Sigmoid colon (tissue), 7 donors: ENCODE data around the gene TDRD9. TPM values are rescaled to one million over a fixed set of nuclear protein-coding genes. Genes with fewer than 3 reads are reported as not detected.

Source experiments
- DNase-seq: peaks from one replicate; pipeline ENCODE4 v3.0.0-alpha.2; 2019
- H3K27ac ChIP-seq, 4 donors: fragments of 200-600 bp; sonication (generic); one replicate each; pipeline ENCODE4 v1.5.1; 2016 to 2019; ENCODE audit warnings: mild to moderate bottlenecking in 1 of 4
- H3K27me3 ChIP-seq, 3 donors: fragments of 200-600 bp; sonication (generic); one replicate each; pipeline ENCODE4 v1.5.1; 2019; ENCODE audit warnings: mild to moderate bottlenecking in 1 of 3
- H3K36me3 ChIP-seq, 4 donors: fragments of 200-600 bp; sonication (generic); one replicate each; pipeline ENCODE4 v1.5.1; 2016 to 2019
- H3K4me1 ChIP-seq, 4 donors: fragments of 200-600 bp; sonication (generic); one replicate each; pipeline ENCODE4 v1.5.1; 2017 to 2019
- H3K4me3 ChIP-seq, 4 donors: fragments of 200-600 bp; sonication (generic); one replicate each; pipeline ENCODE4 v1.5.1; 2017 to 2019; ENCODE audit warnings: mild to moderate bottlenecking in 2 of 4, moderate library complexity in 1 of 4
- H3K9me3 ChIP-seq, 4 donors: fragments of 200-600 bp in 3 of 4; sonication (generic) in 3 of 4; one replicate each; pipeline versions ENCODE4 v1.5.1 to v1.6.1; 2013 to 2019
- CTCF ChIP-seq, 4 experiments: fragments of 450-650 bp in 3 of 4; fragments of 200-600 bp in 1 of 4; IDR thresholded peaks; one replicate each; pipeline ENCODE4 v1.5.1; 2016 to 2019; ENCODE audit warnings: antibody characterized with exemption in 4 of 4, mild to moderate bottlenecking in 3 of 4, moderate library complexity in 2 of 4
- EP300 ChIP-seq, 4 donors: sonication (generic); formaldehyde crosslinking; IDR thresholded peaks; one replicate each; pipeline ENCODE4 v1.6.1; 2017; ENCODE audit warnings: antibody characterized with exemption in 4 of 4
- POLR2A ChIP-seq, 2 donors: fragments of 450-650 bp; IDR thresholded peaks; one replicate each; pipeline ENCODE4 v1.6.1; 2016; ENCODE audit warnings: antibody characterized with exemption in 2 of 2, mild to moderate bottlenecking in 2 of 2, moderate library complexity in 2 of 2
- POLR2AphosphoS5 ChIP-seq, 4 donors: sonication (generic); formaldehyde crosslinking; IDR thresholded peaks; one replicate each; pipeline ENCODE4 v1.6.1; 2017; ENCODE audit warnings: antibody characterized with exemption in 4 of 4
- WGBS, 2 donors: extraction: QIAGEN DNeasy Blood & Tissue Kit; methylation state at CpG; one replicate each; pipeline ENCODE4 v1.1.7; 2013; 5-methylcytosine and 5-hydroxymethylcytosine counted together
- intact Hi-C: fragments of 100-400 bp; cut with DNase I; formaldehyde crosslinking; loops from one replicate; pipeline ENCODE4 v1.15.1; 2023
- polyA plus RNA-seq, 3 donors: library from polyadenylated mRNA; stranded (reverse); fragments of 200-250 nt; gene quantifications; one replicate each; pipeline ENCODE4 v1.2.3, GENCODE V29; 2013
- total RNA-seq, 4 donors: library from RNA; depleted of rRNA; stranded (reverse); fragments of >200 nt; gene quantifications; one replicate each; pipeline ENCODE4 v1.1.0, GENCODE V29; 2016
- donor health status: healthy with polysubstance abuse.
- donor health status: Bipolar disorder and iron deficiency.
- donor health status: healthy.

TDRD9 gene
- total and polyA plus RNA-seq, 7 donors, result 0.58 to 4.6 (median 1.2) TPM

GRCh38 chr14:104007121-104007520 lies 78.9 kb downstream of the TDRD9 start:
- peaks cover 0 to 3% (median 0%) of the 10 kb centered on the region in 3 donors for H3K27me3 ChIP-seq
- TF ChIP-seq EP300 (IDR thresholded peaks at IDR 0.05) (no peak), POLR2AphosphoS5 (IDR thresholded peaks at IDR 0.05) (no peak), CTCF (IDR thresholded peaks at IDR 0.05) (no peak), POLR2A (IDR thresholded peaks at IDR 0.05) (no peak)
- no peak for DNase-seq
- intact Hi-C loops, result no loop called here
- WGBS, 2 donors, result 94 to 95% methylated on average over 12 of the region's 12 CpGs
- no peaks in the 10 kb centered on the region for H3K4me1 ChIP-seq
- no peaks in the 10 kb centered on the region for H3K9me3 ChIP-seq
- H3K4me3 ChIP-seq, result no peak overlapping the region
- H3K27ac ChIP-seq, result no peak overlapping the region
- no peaks in the 10 kb centered on the region for H3K36me3 ChIP-seq

DNA sequence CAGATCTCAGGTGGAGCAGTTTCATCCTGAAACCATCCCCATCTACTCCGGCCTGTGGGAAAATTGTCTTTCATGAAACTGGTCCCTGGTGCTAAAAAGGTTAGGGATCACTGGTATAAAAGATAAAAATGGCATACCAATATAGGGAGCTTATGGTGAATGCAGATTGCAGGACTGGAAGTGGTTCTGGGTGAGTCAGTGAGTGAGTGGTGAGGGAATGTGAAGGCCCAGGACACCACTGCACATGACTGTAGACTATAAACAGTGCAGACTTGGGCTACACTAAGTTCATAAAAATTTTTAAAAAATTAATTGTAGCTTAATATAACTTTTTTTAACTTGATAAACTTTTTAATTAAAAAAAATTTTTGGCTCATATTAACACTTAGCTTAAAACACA lies 81.0 kb downstream of the TDRD9 start:
- H3K4me3 ChIP-seq, result no peak overlapping the region
- no peaks in the 10 kb centered on the region for H3K9me3 ChIP-seq
- DNase-seq, result no peak
- H3K4me1 ChIP-seq, result no peaks in the 10 kb centered on the region
- intact Hi-C loops, result no loop called here
- TF ChIP-seq POLR2A (IDR thresholded peaks at IDR 0.05) (no peak), POLR2AphosphoS5 (IDR thresholded peaks at IDR 0.05) (no peak), CTCF (IDR thresholded peaks at IDR 0.05) (no peak)
- H3K36me3 ChIP-seq, result no peaks in the 10 kb centered on the region
- WGBS, 2 donors, result 93 to 95% methylated on average over 1 of the region's 1 CpG
- H3K27ac ChIP-seq, result no peak overlapping the region
- H3K27me3 ChIP-seq, result peaks cover 0 to 3% (median 0%) of the 10 kb centered on the region in 3 donors

- H3K4me1 ChIP-seq, result no peaks in the 10 kb centered on the region
- H3K27me3 ChIP-seq, result peaks cover 0 to 3% (median 0%) of the 10 kb centered on the region in 3 donors
- no peak for TF ChIP-seq POLR2A (IDR thresholded peaks at IDR 0.05)
- no peak for TF ChIP-seq POLR2AphosphoS5 (IDR thresholded peaks at IDR 0.05)
- TF ChIP-seq CTCF (IDR thresholded peaks at IDR 0.05), result no peak
- TF ChIP-seq EP300 (IDR thresholded peaks at IDR 0.05), result no peak
- 95 to 97% methylated on average over 3 of the region's 3 CpGs for WGBS, 2 donors
- no peak overlapping the region for H3K4me3 ChIP-seq
- intact Hi-C loops, result no loop called here
- H3K27ac ChIP-seq, result no peak overlapping the region
- H3K36me3 ChIP-seq, result no peaks in the 10 kb centered on the region
- DNase-seq, result no peak
- no peaks in the 10 kb centered on the region for H3K9me3 ChIP-seq
Observed at GRCh38 chr14:104011824-104012517, 83.7 kb downstream of the TDRD9 start.

DNA sequence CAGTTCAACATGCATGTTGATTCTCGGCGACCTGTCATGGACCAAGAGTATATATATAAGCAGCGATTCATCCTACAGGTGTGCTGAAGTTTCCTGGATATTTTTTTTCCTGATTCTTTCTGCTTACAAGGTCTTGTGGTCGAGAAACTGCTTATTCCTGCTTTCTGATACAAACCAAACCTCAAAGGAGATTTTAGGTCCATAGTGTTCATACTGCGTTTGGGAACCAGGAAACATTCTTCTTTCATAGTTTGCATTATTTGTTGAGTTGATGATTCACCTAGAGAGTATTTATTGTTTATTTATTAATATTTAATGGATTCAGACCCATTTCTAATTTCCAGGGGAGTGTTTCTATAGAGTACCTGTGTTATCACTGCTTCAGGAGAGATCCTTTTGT lies 86.5 kb downstream of the TDRD9 start:
- no peak for DNase-seq
- H3K27ac ChIP-seq, result no peak overlapping the region
- H3K9me3 ChIP-seq, result no peaks in the 10 kb centered on the region
- TF ChIP-seq POLR2AphosphoS5 (IDR thresholded peaks at IDR 0.05) (no peak), EP300 (IDR thresholded peaks at IDR 0.05) (no peak), CTCF (IDR thresholded peaks at IDR 0.05) (no peak), POLR2A (IDR thresholded peaks at IDR 0.05) (no peak)
- no peaks in the 10 kb centered on the region for H3K27me3 ChIP-seq
- no peaks in the 10 kb centered on the region for H3K36me3 ChIP-seq
- no peak overlapping the region for H3K4me3 ChIP-seq
- no peaks in the 10 kb centered on the region for H3K4me1 ChIP-seq
- intact Hi-C loops, result no loop called here
- WGBS, 2 donors, result 87 to 90% methylated on average over 5 of the region's 5 CpGs
